ENCODE results near the gene MAP1A.

DNA sequence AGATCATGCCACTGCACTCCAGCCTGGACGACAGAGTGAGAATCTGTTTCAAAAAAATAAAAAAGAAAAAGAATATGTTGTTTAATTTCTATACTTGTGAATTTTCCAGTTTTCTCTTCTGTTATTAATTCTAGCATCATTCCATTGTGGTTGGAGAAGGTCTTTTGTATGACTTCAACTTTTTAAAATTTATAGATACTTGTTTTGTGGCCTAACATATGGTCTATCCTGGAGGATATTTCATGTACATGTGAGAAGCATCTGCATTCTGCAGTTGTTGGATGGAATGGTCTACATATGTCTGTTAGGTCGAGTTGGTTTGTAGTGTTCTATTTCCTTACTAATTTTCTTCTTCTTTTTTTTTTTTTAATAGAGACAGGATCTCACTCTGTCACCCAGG is 35.6 kb downstream of the MAP1A start:
- TF ChIP-seq, protein P1, sequence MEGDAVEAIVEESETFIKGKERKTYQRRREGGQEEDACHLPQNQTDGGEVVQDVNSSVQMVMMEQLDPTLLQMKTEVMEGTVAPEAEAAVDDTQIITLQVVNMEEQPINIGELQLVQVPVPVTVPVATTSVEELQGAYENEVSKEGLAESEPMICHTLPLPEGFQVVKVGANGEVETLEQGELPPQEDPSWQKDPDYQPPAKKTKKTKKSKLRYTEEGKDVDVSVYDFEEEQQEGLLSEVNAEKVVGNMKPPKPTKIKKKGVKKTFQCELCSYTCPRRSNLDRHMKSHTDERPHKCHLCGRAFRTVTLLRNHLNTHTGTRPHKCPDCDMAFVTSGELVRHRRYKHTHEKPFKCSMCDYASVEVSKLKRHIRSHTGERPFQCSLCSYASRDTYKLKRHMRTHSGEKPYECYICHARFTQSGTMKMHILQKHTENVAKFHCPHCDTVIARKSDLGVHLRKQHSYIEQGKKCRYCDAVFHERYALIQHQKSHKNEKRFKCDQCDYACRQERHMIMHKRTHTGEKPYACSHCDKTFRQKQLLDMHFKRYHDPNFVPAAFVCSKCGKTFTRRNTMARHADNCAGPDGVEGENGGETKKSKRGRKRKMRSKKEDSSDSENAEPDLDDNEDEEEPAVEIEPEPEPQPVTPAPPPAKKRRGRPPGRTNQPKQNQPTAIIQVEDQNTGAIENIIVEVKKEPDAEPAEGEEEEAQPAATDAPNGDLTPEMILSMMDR (optimal IDR thresholded peaks at IDR 0.05 in 1 of 3, IDR thresholded peaks at IDR 0.05 in 1 of 3, conservative IDR thresholded peaks at IDR 0.05 in 1 of 3; ENCODE audit: extremely low read depth in 1 of 3, insufficient read depth in 2 of 3, low read length in 3 of 3) = no peak
- TF ChIP-seq EZH2 (IDR thresholded peaks at IDR 0.05; ENCODE audit: low read length) = no peak
